ENCODE measurements around the gene HAND2.

The HAND2 gene

DNA sequence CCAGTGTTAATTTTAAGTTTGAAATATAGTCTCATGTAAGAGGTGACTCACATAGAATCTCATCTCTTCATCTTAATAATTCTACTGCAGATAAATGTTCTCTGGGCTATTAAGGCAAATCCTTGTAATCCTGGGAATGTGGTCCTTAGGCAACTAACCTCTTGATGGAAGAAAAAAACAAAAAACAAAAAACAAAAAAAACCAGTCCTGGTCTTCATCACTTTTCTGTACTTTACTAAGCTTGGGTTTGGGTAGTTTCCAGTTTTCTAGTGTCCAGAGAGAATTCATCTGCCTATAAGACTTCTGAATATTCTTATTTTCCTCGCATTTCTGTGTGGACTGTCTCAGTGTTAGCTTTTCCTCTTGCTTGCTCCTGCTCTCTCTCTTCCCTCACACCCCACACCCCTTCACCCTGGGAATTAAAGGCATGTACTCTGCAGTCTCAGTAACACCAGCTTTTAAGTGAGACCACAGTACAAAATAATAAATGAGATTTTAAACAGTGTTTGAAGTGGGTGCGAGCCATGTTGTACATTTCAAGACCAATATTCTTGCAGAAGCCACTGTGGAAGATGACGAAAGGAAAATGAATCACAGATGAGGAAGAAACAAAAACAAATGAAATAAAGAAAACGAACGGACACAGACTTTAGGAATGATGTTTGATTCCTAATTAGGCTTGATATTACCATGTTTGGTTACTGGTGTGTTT is 51.7 kb downstream of the HAND2 start:
- no peak for DNase-seq

DNA sequence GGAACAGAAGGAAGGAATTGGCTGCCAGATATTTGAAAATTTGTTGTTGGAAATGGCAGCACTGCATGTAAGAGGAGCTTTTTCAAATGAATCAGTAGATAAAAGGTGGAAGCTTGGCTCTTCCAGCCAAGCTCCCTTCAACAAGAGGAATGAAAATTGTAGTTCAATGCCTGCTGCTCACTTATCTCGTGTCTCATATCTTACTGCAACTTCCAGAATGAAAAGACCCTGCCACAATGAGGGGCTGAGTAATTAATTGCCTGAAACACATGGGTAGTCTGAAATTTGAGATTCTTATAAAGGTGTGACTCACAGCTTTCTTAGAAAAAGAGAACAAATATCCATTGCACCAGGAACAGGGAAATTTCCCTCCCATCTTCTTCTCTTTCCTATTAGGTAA is 53.0 kb downstream of the HAND2 start:
- DNase-seq = no peak

All from hypothalamus (tissue), 51 donors.